ENCODE data around the gene OR2V2. TPM values are rescaled to one million over a fixed set of nuclear protein-coding genes. Genes with fewer than 3 reads are reported as not detected.
"Not testable (repeated sequence)": the region's sequence is repeated elsewhere in the genome, so short reads cannot be mapped to it uniquely, and the experiment has no call there.

The OR2V2 gene
- total RNA-seq, 1 donor from 2014 or later, result not detected

DNA sequence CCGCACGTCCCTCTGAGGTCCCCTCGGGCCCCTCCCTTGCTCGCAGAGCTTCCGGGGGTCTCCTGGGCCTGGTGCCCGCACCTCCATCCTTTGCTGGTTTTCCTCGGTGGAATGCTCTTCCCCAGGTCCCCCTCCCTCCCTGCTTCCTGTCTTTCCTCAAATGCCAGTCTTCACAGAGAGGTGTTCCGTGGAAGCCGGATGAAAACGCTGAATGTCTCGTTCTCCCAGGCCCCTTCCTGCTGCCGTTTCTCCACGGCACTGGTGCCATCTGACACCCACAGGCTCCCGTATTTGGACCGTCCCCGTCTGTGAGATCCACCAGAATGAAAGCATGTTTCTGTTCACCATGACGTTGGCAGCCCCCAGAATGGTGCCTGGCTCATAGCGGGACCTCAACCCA is 20.5 kb upstream of the OR2V2 start:
- H3K36me3 ChIP-seq, result no peaks in the 10 kb centered on the region
- TF ChIP-seq, protein P1, sequence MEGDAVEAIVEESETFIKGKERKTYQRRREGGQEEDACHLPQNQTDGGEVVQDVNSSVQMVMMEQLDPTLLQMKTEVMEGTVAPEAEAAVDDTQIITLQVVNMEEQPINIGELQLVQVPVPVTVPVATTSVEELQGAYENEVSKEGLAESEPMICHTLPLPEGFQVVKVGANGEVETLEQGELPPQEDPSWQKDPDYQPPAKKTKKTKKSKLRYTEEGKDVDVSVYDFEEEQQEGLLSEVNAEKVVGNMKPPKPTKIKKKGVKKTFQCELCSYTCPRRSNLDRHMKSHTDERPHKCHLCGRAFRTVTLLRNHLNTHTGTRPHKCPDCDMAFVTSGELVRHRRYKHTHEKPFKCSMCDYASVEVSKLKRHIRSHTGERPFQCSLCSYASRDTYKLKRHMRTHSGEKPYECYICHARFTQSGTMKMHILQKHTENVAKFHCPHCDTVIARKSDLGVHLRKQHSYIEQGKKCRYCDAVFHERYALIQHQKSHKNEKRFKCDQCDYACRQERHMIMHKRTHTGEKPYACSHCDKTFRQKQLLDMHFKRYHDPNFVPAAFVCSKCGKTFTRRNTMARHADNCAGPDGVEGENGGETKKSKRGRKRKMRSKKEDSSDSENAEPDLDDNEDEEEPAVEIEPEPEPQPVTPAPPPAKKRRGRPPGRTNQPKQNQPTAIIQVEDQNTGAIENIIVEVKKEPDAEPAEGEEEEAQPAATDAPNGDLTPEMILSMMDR (IDR thresholded peaks at IDR 0.05), result no peak
- intact Hi-C loops (cut with DNase I), result no loop called here
- H3K4me3 ChIP-seq, result no peak overlapping the region
- no peaks in the 10 kb centered on the region for H3K9me3 ChIP-seq
- ATAC-seq, result no peak
- DNase-seq, result peak; percentile 38
- no peak overlapping the region for H3K27ac ChIP-seq
- H3K4me1 ChIP-seq, result no peaks in the 10 kb centered on the region
- H3K27me3 ChIP-seq, result peaks cover 25% of the 10 kb centered on the region

DNA sequence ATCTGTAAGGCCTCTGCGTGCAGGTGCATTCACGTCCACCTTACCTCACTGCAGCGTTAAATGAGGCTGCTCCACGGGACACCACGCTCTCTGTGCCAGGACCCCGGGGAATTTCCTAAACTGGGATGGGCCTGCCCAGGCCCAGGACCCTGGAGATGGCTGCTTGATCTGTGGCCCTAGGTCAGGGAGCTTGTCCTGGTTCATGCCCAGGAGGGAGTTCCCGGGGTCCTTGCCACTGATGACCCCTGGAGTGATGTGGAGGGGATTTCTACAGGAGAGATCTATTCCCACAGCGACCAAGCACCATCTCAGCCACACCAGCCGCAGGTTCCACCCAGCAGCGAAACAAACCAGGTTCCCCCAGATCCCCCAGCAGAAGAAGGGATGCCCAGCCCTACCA is 19.9 kb upstream of the OR2V2 start:
- no peaks in the 10 kb centered on the region for H3K36me3 ChIP-seq
- DNase-seq, result no peak
- intact Hi-C loops (cut with DNase I), result no loop called here
- H3K4me3 ChIP-seq, result no peak overlapping the region
- H3K27me3 ChIP-seq, result peaks cover 24% of the 10 kb centered on the region
- TF ChIP-seq, protein P1 (IDR thresholded peaks at IDR 0.05), result no peak
- ATAC-seq, result no peak
- H3K9me3 ChIP-seq, result no peaks in the 10 kb centered on the region
- H3K4me1 ChIP-seq, result no peaks in the 10 kb centered on the region
- H3K27ac ChIP-seq, result no peak overlapping the region

DNA sequence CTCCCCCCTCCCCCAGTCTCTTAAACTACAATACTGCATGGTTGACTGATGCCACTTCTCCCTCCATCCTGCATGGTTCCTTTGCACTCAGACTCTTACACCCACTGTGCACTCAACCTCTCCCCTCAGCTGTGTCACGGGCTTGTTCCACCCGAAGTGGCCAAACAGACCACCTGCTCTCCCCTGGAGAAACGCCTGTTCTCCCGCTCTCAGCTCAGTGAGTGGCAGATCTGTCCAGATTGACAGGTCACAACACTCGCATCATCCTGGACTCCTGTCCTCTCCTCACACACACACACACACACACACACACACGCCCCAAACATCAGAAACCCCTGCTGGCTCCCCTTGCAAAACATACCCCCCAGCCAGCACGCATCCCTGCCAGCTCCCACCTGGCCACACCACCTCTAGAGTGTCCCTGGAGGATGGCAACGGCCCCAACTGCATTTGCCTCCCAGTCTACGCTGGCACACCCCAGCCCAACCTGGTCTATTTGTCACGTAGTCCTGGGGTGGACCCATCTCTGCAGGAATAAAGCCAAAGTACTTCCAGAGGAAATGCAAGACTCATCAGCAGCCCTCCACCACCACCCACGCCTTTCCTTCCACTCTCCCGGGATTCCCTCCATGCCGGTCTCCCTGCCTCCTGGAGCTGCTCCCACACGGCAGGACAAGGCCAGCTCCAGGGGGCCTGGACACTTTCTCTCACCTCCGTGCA is 19.3 kb upstream of the OR2V2 start:
- H3K4me3 ChIP-seq, result no peak overlapping the region
- TF ChIP-seq, protein P1 (IDR thresholded peaks at IDR 0.05), result no peak
- no peaks in the 10 kb centered on the region for H3K36me3 ChIP-seq
- H3K4me1 ChIP-seq, result no peaks in the 10 kb centered on the region
- H3K9me3 ChIP-seq, result no peaks in the 10 kb centered on the region
- intact Hi-C loops (cut with DNase I), result no loop called here
- no peak overlapping the region for H3K27ac ChIP-seq
- H3K27me3 ChIP-seq, result peaks cover 24% of the 10 kb centered on the region
- ATAC-seq (no peak), DNase-seq (no peak)

DNA sequence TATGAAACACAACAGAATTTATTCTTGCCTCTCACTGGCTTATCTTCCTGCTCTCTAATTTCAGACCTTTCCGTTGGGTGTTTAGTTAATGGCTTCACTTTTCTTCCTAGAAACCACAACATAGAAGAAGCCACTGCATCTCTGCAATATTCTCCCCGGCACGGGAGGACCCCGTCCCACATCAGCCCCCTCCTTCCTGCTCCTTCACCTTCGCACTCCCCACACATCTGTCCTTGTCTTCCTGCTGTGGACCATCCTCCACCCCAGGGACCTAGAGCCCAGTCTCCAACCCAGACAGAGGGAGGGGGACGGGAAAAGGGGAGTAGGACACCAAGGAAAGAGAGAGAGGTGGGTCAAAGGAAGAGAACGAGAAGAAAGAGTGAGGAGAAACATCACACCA is 17.8 kb upstream of the OR2V2 start:
- no peak overlapping the region for H3K27ac ChIP-seq
- DNase-seq (no peak), ATAC-seq (no peak)
- H3K4me1 ChIP-seq, result no peaks in the 10 kb centered on the region
- TF ChIP-seq, protein P1 (IDR thresholded peaks at IDR 0.05), result no peak
- intact Hi-C loops (cut with DNase I), result no loop called here
- no peak overlapping the region for H3K4me3 ChIP-seq
- H3K27me3 ChIP-seq, result peaks cover 24% of the 10 kb centered on the region
- no peaks in the 10 kb centered on the region for H3K9me3 ChIP-seq
- no peaks in the 10 kb centered on the region for H3K36me3 ChIP-seq

DNA sequence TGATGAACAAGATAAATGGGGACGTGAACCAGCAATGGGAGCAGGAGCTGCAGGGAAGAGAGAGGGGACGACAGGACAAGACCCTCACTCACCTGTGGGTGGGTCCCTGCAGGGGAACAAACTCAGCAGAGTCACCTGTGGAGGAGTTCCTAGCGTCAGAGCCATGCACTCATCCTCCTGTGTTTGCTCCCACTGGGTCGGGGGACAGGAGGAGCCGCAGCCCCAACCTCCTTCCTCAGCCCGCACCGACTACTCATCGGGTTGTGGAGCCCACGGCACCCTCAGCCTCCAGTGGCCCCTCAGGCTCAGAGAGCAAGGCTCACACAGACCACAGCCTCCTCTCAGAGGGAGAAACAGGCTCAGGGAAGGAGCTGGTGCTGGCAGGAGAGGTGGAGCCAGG is 17.3 kb upstream of the OR2V2 start:
- peak; percentile 4 for ATAC-seq
- H3K27ac ChIP-seq; intact Hi-C loops (cut with DNase I); H3K4me3 ChIP-seq; DNase-seq; H3K36me3 ChIP-seq; H3K4me1 ChIP-seq; H3K9me3 ChIP-seq: not testable (repeated sequence)
- peaks cover 21% of the 10 kb centered on the region for H3K27me3 ChIP-seq

DNA sequence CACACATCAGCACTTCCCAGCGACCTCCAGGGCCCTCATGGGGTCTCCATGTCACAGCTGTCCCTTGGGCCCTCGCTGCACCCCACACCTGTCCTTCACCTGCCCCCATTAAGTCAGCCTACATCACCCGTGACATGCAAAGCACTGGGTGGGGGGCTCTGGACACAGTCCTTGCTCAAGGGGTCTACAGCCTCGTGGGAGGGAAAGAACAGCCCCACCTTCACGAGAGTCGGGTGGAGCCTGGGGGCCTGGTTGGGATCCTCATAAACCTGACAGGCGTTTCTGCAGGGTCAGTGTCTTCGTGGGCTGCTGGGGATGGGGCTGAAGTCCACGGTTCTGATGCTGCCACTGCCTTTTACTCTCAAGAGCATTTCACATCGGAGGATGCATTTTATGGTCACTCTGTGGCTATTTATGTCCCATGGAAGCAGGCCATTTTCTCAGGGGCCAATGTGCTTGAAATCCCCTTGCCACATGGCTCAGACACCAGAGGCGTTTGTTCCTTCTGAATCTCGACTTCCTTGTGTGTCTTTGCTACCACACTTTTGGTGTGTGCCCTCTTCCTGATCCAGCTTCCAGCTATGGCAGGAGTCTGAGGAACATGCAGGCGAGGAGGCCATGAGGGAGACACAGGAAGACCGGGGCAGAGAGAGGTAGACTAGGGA is 16.4 kb upstream of the OR2V2 start, which contains the start of gene OR2V1:
Gene OR2V1, minus strand, starts transcription at position 338 of the 665 bp plus-strand sequence. CDS start 5,865 bp downstream, outside the sequence.
- TF ChIP-seq, protein P1 (IDR thresholded peaks at IDR 0.05), result no peak
- no peaks in the 10 kb centered on the region for H3K36me3 ChIP-seq
- H3K4me3 ChIP-seq, result no peak within 1 kb of the TSS
- intact Hi-C loops (cut with DNase I), result no loop called here
- ATAC-seq (no peak), DNase-seq (no peak)
- no peak within 1 kb of the TSS for H3K27ac ChIP-seq
- peaks cover 16% of the 10 kb centered on the region for H3K27me3 ChIP-seq
- no peaks in the 10 kb centered on the region for H3K9me3 ChIP-seq
- H3K4me1 ChIP-seq, result no peaks in the 10 kb centered on the region
